IPS-18a (cell line): Measurements from ENCODE around the gene SEPHS2.
"Not testable (repeated sequence)": the region's sequence is repeated elsewhere in the genome, so short reads cannot be mapped to it uniquely, and the experiment has no call there.

ENCODE experiments used
- H3K27ac ChIP-seq: one replicate; pipeline ENCODE4 v1.5.1; 2013; ENCODE audit warnings: low read length
- H3K27me3 ChIP-seq: one replicate; pipeline ENCODE4 v1.6.1; 2013; ENCODE audit warnings: mild to moderate bottlenecking, low read length; ENCODE audit not compliant: control insufficient read depth, insufficient read depth
- H3K36me3 ChIP-seq: one replicate; pipeline ENCODE4 v1.6.1; 2013; ENCODE audit warnings: low read depth, low read length; ENCODE audit not compliant: control insufficient read depth
- H3K4me1 ChIP-seq: one replicate; pipeline ENCODE4 v1.6.1; 2013; ENCODE audit warnings: low read depth, low read length; ENCODE audit not compliant: control insufficient read depth
- H3K4me3 ChIP-seq: one replicate; pipeline ENCODE4 v1.5.1; 2013; ENCODE audit warnings: low read length
- H3K9ac ChIP-seq: one replicate; pipeline ENCODE4 v1.6.1; 2013; ENCODE audit warnings: mild to moderate bottlenecking, low read length, moderate library complexity
- H3K9me3 ChIP-seq: one replicate; pipeline ENCODE4 v1.6.1; 2013; ENCODE audit warnings: low read depth, low read length; ENCODE audit not compliant: control insufficient read depth

The SEPHS2 gene

GRCh38 chr16:30406795-30407101, 38.9 kb downstream of the SEPHS2 start:
- peak overlapping the region; percentile 3 for H3K27ac ChIP-seq
- no peaks in the 10 kb centered on the region for H3K27me3 ChIP-seq
- H3K9me3 ChIP-seq, result no peaks in the 10 kb centered on the region
- peaks cover 3% of the 10 kb centered on the region for H3K4me1 ChIP-seq
- H3K4me3 ChIP-seq, result peak overlapping the region; percentile 56
- peaks cover 5% of the 10 kb centered on the region for H3K36me3 ChIP-seq
- peak overlapping the region; percentile 63 for H3K9ac ChIP-seq

- Histone ChIP-seq H3K27me3 (no peaks in the 10 kb centered on the region), H3K4me1 (peaks cover 6% of the 10 kb centered on the region), H3K4me3 (no peak overlapping the region), H3K9ac (no peak overlapping the region), H3K36me3 (peaks cover 20% of the 10 kb centered on the region), H3K9me3 (no peaks in the 10 kb centered on the region), H3K27ac (no peak overlapping the region)
Observed at GRCh38 chr16:30401768-30402425, 43.8 kb downstream of the SEPHS2 start.

- Histone ChIP-seq H3K27ac (peak overlapping the region; percentile 72), H3K4me1 (peaks cover 6% of the 10 kb centered on the region), H3K9ac (peak overlapping the region; percentile 85), H3K9me3 (no peaks in the 10 kb centered on the region), H3K4me3 (peak overlapping the region; percentile 65), H3K27me3 (no peaks in the 10 kb centered on the region), H3K36me3 (peaks cover 21% of the 10 kb centered on the region)
Observed at GRCh38 chr16:30399435-30400186, 46.1 kb downstream of the SEPHS2 start.

- no peak overlapping the region for H3K9ac ChIP-seq
Observed at GRCh38 chr16:30398661-30399434, 46.8 kb downstream of the SEPHS2 start.

GRCh38 chr16:30397776-30398660, 47.7 kb downstream of the SEPHS2 start:
- Histone ChIP-seq H3K4me1 (peaks cover 12% of the 10 kb centered on the region), H3K4me3 (no peak overlapping the region), H3K36me3 (peaks cover 21% of the 10 kb centered on the region), H3K9ac (no peak overlapping the region), H3K27me3 (no peaks in the 10 kb centered on the region), H3K27ac (no peak overlapping the region), H3K9me3 (no peaks in the 10 kb centered on the region)

More at GRCh38 chr16:30398661-30399434, 46.8 kb downstream of the SEPHS2 start:
- H3K36me3 ChIP-seq, result peaks cover 21% of the 10 kb centered on the region
- no peak overlapping the region for H3K4me3 ChIP-seq
- no peaks in the 10 kb centered on the region for H3K9me3 ChIP-seq
- H3K27ac ChIP-seq, result no peak overlapping the region
- peaks cover 12% of the 10 kb centered on the region for H3K4me1 ChIP-seq
- H3K27me3 ChIP-seq, result no peaks in the 10 kb centered on the region

GRCh38 chr16:30397056-30397455, 48.6 kb downstream of the SEPHS2 start:
- H3K27me3 ChIP-seq, result no peaks in the 10 kb centered on the region
- peaks cover 21% of the 10 kb centered on the region for H3K36me3 ChIP-seq
- H3K4me3 ChIP-seq, result peak overlapping the region; percentile 90
- no peak overlapping the region for H3K27ac ChIP-seq
- peak overlapping the region; percentile 5 for H3K9ac ChIP-seq
- H3K9me3 ChIP-seq, result no peaks in the 10 kb centered on the region
- H3K4me1 ChIP-seq, result peaks cover 12% of the 10 kb centered on the region

GRCh38 chr16:30396627-30397026, 49.0 kb downstream of the SEPHS2 start:
- H3K9me3 ChIP-seq, H3K27me3 ChIP-seq, H3K27ac ChIP-seq: not testable (repeated sequence)
- H3K4me1 ChIP-seq, result peaks cover 12% of the 10 kb centered on the region
- peak overlapping the region; percentile 90 for H3K4me3 ChIP-seq
- H3K9ac ChIP-seq, result peak overlapping the region; percentile 99
- H3K36me3 ChIP-seq, result peaks cover 21% of the 10 kb centered on the region

GRCh38 chr16:30395992-30396585, 49.6 kb downstream of the SEPHS2 start:
- H3K27ac ChIP-seq, result peak overlapping the region; percentile 46
- H3K36me3 ChIP-seq, result peaks cover 21% of the 10 kb centered on the region
- H3K4me1 ChIP-seq, result peaks cover 12% of the 10 kb centered on the region
- peak overlapping the region; percentile 99 for H3K9ac ChIP-seq
- no peaks in the 10 kb centered on the region for H3K9me3 ChIP-seq
- H3K27me3 ChIP-seq, result no peaks in the 10 kb centered on the region
- peak overlapping the region; percentile 90 for H3K4me3 ChIP-seq

GRCh38 chr16:30395155-30395991, 50.3 kb downstream of the SEPHS2 start, which contains the start of gene ZNF48:
TSS of gene ZNF48 (plus strand) at chr16:30395420. CDS start at chr16:30395795, 375 bp downstream.
- no peaks in the 10 kb centered on the region for H3K9me3 ChIP-seq
- H3K4me3 ChIP-seq, result peak within 1 kb of the TSS; percentile 90
- peak within 1 kb of the TSS; percentile 99 for H3K27ac ChIP-seq
- H3K27me3 ChIP-seq, result no peaks in the 10 kb centered on the region
- peaks cover 21% of the 10 kb centered on the region for H3K36me3 ChIP-seq
- H3K9ac ChIP-seq, result peak within 1 kb of the TSS; percentile 99
- peaks cover 12% of the 10 kb centered on the region for H3K4me1 ChIP-seq

- Histone ChIP-seq H3K36me3 (peaks cover 21% of the 10 kb centered on the region), H3K9me3 (no peaks in the 10 kb centered on the region), H3K27me3 (no peaks in the 10 kb centered on the region), H3K9ac (peak overlapping the region; percentile 99), H3K4me1 (peaks cover 9% of the 10 kb centered on the region), H3K27ac (peak overlapping the region; percentile 99), H3K4me3 (peak overlapping the region; percentile 90)
Observed at GRCh38 chr16:30394592-30395154, 51.0 kb downstream of the SEPHS2 start.
